GM10266 (cell line): ENCODE results near the gene RPL10A.

Experiments used
- DNase-seq: peaks from one replicate; pipeline ENCODE4 v3.0.0; 2012; ENCODE audit errors: extremely low spot score
- TF ChIP-seq, protein P1 (sequence below): IDR thresholded peaks from 2 replicates; pipeline ENCODE4 v1.5.1; 2012; ENCODE audit warnings: mild to moderate bottlenecking, low read depth; ENCODE audit not compliant: control insufficient read depth, insufficient read depth; ENCODE audit errors: missing control alignments

RPL10A gene

GRCh38 chr6:35498422-35499067 lies 30.3 kb downstream of the RPL10A start:
- TF ChIP-seq, protein P1, sequence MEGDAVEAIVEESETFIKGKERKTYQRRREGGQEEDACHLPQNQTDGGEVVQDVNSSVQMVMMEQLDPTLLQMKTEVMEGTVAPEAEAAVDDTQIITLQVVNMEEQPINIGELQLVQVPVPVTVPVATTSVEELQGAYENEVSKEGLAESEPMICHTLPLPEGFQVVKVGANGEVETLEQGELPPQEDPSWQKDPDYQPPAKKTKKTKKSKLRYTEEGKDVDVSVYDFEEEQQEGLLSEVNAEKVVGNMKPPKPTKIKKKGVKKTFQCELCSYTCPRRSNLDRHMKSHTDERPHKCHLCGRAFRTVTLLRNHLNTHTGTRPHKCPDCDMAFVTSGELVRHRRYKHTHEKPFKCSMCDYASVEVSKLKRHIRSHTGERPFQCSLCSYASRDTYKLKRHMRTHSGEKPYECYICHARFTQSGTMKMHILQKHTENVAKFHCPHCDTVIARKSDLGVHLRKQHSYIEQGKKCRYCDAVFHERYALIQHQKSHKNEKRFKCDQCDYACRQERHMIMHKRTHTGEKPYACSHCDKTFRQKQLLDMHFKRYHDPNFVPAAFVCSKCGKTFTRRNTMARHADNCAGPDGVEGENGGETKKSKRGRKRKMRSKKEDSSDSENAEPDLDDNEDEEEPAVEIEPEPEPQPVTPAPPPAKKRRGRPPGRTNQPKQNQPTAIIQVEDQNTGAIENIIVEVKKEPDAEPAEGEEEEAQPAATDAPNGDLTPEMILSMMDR, result no peak
- no peak for DNase-seq

DNA sequence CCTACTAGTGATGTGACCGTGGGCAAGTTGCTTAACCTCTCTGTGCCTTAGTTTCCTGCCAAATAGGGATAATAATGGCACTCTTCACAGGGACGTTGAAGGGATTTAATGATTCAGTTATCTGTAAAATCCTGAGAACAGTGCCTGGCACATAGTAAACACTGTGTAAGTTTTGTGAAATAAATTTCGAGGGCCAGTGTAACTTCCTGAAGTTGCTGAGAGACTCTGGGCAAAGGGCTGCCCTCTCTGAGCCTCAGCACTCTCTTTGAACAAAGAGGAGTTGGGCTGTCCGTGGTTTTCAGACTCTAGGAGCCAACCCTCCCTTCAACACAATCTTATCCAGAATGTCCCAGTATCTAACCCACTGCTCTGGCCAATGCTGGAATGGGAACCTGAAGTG lies 31.2 kb downstream of the RPL10A start:
- TF ChIP-seq, protein P1, result no peak
- DNase-seq, result no peak

- DNase-seq, result no peak
These were observed 32.6 kb downstream of the RPL10A start for GRCh38 chr6:35500782-35501181.

DNA sequence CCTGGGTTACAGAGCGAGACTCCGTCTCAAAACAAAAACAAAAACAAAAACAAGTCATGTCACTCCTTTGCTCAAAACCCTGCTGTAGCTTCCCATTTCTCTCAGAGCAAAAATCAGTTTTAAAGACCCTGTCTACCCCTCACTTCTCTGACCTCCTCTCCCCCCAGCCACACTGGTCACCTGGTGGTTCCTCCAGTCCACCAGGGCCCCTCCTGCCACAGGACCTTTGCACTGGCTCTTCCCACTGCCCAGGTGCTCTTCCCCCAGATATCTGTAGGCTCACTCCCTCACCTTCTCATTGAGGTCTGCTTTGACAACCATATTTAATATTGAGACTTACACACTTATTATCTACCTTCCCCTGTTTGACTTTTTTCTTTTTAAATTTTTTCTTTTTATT lies 33.6 kb downstream of the RPL10A start:
- no peak for DNase-seq
- TF ChIP-seq, protein P1, result no peak

More at GRCh38 chr6:35500782-35501181, 32.6 kb downstream of the RPL10A start:
- TF ChIP-seq, protein P1, result no peak

DNA sequence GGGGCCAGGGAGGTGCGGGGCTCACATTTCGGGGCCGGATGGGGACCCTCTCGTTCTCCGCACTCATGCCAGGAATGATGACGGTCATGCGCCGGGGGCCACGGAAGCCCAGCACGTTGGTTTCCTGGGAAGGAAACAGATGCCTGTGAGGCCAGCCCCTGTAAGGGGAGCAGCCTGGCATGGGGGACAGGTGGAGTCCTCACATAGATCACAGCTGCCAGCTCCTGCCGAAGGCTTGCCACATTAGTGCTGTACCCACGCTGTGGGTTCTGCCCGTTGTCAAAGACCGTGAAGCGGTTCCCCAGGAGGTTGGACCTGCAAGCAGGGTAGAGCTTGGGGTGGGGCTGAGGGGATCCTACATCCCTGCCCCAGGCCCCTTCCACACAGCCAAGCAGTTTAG lies 35.3 kb downstream of the RPL10A start:
- no peak for DNase-seq

GRCh38 chr6:35505999-35506412 lies 37.8 kb downstream of the RPL10A start:
- TF ChIP-seq, protein P1, result no peak

More for the DNA sequence above, 35.3 kb downstream of the RPL10A start:
- TF ChIP-seq, protein P1, result no peak

GRCh38 chr6:35506536-35506935 lies 38.3 kb downstream of the RPL10A start:
- no peak for DNase-seq

More at GRCh38 chr6:35505999-35506412, 37.8 kb downstream of the RPL10A start:
- no peak for DNase-seq

More at GRCh38 chr6:35506536-35506935, 38.3 kb downstream of the RPL10A start:
- TF ChIP-seq, protein P1, result no peak
